GM23338 (cell line): Measurements from ENCODE around the gene ATP9B. TPM values are rescaled to one million over a fixed set of nuclear protein-coding genes. Genes with fewer than 3 reads are reported as not detected.

ENCODE experiments used
- ATAC-seq: fragments of 200-7000 bp; cut with Tn5 transposase; 3 replicates; pipeline ENCODE4 v1.9.1; 2020
- DNase-seq: peaks from one replicate; pipeline ENCODE4 v3.0.0-alpha.2; 2015; ENCODE audit warnings: low spot score
- H2AFZ ChIP-seq: fragments of 200-600 bp; sonication (generic); 2 replicates; pipeline ENCODE4 v1.8.0; 2016; ENCODE audit warnings: antibody characterized with exemption, mild to moderate bottlenecking, moderate library complexity
- H3F3A ChIP-seq: fragments of 200-600 bp; sonication (generic); replicated peaks from 2 replicates; pipeline ENCODE4 v1.8.0; 2017; ENCODE audit warnings: antibody characterized with exemption, mixed run types, low read depth
- H3K27ac ChIP-seq: fragments of 200-600 bp; sonication (generic); 2 replicates; pipeline ENCODE4 v1.6.1; 2016; ENCODE audit warnings: low read depth
- H3K27me3 ChIP-seq: fragments of 200-600 bp; sonication (generic); 2 replicates; pipeline ENCODE4 v1.8.0; 2016; ENCODE audit warnings: mild to moderate bottlenecking, mixed run types, moderate library complexity; ENCODE audit not compliant: insufficient read depth
- H3K36me3 ChIP-seq: fragments of 200-600 bp; sonication (generic); 2 replicates; pipeline ENCODE4 v1.8.0; 2016; ENCODE audit warnings: mild to moderate bottlenecking; ENCODE audit not compliant: insufficient read depth
- H3K4me1 ChIP-seq: fragments of 200-600 bp; sonication (generic); 2 replicates; pipeline ENCODE4 v1.8.0; 2016; ENCODE audit warnings: mild to moderate bottlenecking, moderate library complexity; ENCODE audit not compliant: insufficient read depth
- H3K4me2 ChIP-seq: fragments of 200-600 bp; sonication (generic); 2 replicates; pipeline ENCODE4 v1.7.1; 2017; ENCODE audit warnings: mixed run types
- H3K4me3 ChIP-seq: fragments of 200-600 bp; sonication (generic); 2 replicates; pipeline ENCODE4 v1.6.1; 2016; ENCODE audit warnings: mixed run types
- H3K79me2 ChIP-seq: fragments of 200-600 bp; sonication (generic); replicated peaks from 2 replicates; pipeline ENCODE4 v1.8.0; 2017; ENCODE audit warnings: mild to moderate bottlenecking; ENCODE audit not compliant: insufficient read depth
- H3K9me2 ChIP-seq: fragments of 200-600 bp; sonication (generic); 2 replicates; pipeline ENCODE4 v1.8.0; 2017; ENCODE audit not compliant: insufficient read depth
- H4K20me1 ChIP-seq: fragments of 200-600 bp; sonication (generic); replicated peaks from 2 replicates; pipeline ENCODE4 v1.8.0; 2017; ENCODE audit warnings: mild to moderate bottlenecking; ENCODE audit not compliant: insufficient read depth
- H3K27ac Mint-ChIP-seq: 2 replicates; pipeline ENCODE4 v1.8.0; 2020; ENCODE audit warnings: inconsistent platforms, mild to moderate bottlenecking, moderate library complexity, mixed read lengths
- H3K27me3 Mint-ChIP-seq: 3 replicates; pipeline ENCODE4 v1.8.0; 2022; ENCODE audit warnings: low read depth, mild to moderate bottlenecking, moderate library complexity, mixed read lengths, inconsistent platforms; ENCODE audit not compliant: insufficient read depth, poor library complexity
- H3K36me3 Mint-ChIP-seq: 3 replicates; pipeline ENCODE4 v1.8.0; 2021; ENCODE audit warnings: low read depth, mild to moderate bottlenecking, inconsistent platforms, moderate library complexity, mixed read lengths
- H3K4me1 Mint-ChIP-seq: 3 replicates; pipeline ENCODE4 v1.8.0; 2020; ENCODE audit warnings: mild to moderate bottlenecking, inconsistent platforms, mixed read lengths
- H3K4me3 Mint-ChIP-seq: 3 replicates; pipeline ENCODE4 v1.8.0; 2021; ENCODE audit warnings: moderate library complexity, mild to moderate bottlenecking, inconsistent platforms, mixed read lengths
- H3K9me3 Mint-ChIP-seq: 3 replicates; pipeline ENCODE4 v1.8.0; 2020; ENCODE audit warnings: moderate library complexity, mild to moderate bottlenecking, inconsistent platforms, mixed read lengths
- CREB1 ChIP-seq: fragments of 250-450 bp; sonication (Bioruptor Pico); IDR thresholded peaks from 2 replicates; pipeline ENCODE4 v1.5.0; 2020; ENCODE audit warnings: low read depth, mild to moderate bottlenecking, moderate library complexity
- CTCF ChIP-seq, 2 experiments: fragments of 200-600 bp in 1 of 2; sonication (generic) in 1 of 2; conservative IDR thresholded peaks; 2 replicates each; pipeline versions ENCODE4 v1.5.1 to v1.6.1; 2016 to 2017; ENCODE audit warnings: antibody characterized with exemption in 2 of 2, low read depth in 2 of 2, mild to moderate bottlenecking in 2 of 2, moderate library complexity in 1 of 2
- ETS1 ChIP-seq: IDR thresholded peaks from 2 replicates; pipeline ENCODE4 v1.6.1; 2016; ENCODE audit warnings: antibody characterized with exemption
- EZH2 ChIP-seq: fragments of 200-600 bp; sonication (generic); IDR thresholded peaks from one replicate; pipeline ENCODE4 v1.8.0; 2017; ENCODE audit warnings: antibody characterized with exemption, mild to moderate bottlenecking, low read depth; ENCODE audit not compliant: unreplicated experiment
- EZH2phosphoT487 ChIP-seq: fragments of 200-600 bp; sonication (generic); IDR thresholded peaks from one replicate; pipeline ENCODE4 v1.8.1; 2018; ENCODE audit warnings: antibody characterized with exemption; ENCODE audit not compliant: unreplicated experiment
- JUNB ChIP-seq: IDR thresholded peaks from one replicate; pipeline ENCODE4 v1.6.1; 2016; ENCODE audit warnings: antibody characterized with exemption; ENCODE audit not compliant: unreplicated experiment
- POLR2AphosphoS5 ChIP-seq: IDR thresholded peaks from 2 replicates; pipeline ENCODE4 v1.6.1; 2016; ENCODE audit warnings: antibody characterized with exemption, low read depth
- STAT1 ChIP-seq: IDR thresholded peaks from one replicate; pipeline ENCODE4 v1.6.1; 2016; ENCODE audit warnings: antibody characterized with exemption; ENCODE audit not compliant: unreplicated experiment
- ZNF114 ChIP-seq: fragments of 250-450 bp; sonication (Bioruptor Pico); IDR thresholded peaks from 2 replicates; pipeline ENCODE4 v1.5.0; 2020; ENCODE audit warnings: mild to moderate bottlenecking, moderate library complexity
- polyA plus RNA-seq: library from polyadenylated mRNA; unstranded; fragments of >200 nt; fragmentation: Nextera tagmentation; extraction: Ambion mirVana; gene quantifications from 2 replicates; pipeline ENCODE4 v1.2.1, GENCODE V29; 2016
- total RNA-seq: library from RNA; depleted of rRNA; stranded (reverse); fragments of >200 nt; shearing (Covaris generic); gene quantifications from 2 replicates; pipeline ENCODE4 v1.2.3, GENCODE V29; 2014
- TF ChIP-seq, protein P1 (sequence below): fragments of 250-450 bp; sonication (Bioruptor Pico); IDR thresholded peaks from 2 replicates; pipeline ENCODE4 v1.5.0; 2020; ENCODE audit warnings: mild to moderate bottlenecking, moderate library complexity
- TF ChIP-seq, protein P2 (sequence below): IDR thresholded peaks from one replicate; pipeline ENCODE4 v1.6.1; 2018; ENCODE audit warnings: antibody characterized with exemption; ENCODE audit not compliant: unreplicated experiment

The ATP9B gene
- total and polyA plus RNA-seq, 2 experiments from 2014 or later, result 14.2 to 25.6 TPM

DNA sequence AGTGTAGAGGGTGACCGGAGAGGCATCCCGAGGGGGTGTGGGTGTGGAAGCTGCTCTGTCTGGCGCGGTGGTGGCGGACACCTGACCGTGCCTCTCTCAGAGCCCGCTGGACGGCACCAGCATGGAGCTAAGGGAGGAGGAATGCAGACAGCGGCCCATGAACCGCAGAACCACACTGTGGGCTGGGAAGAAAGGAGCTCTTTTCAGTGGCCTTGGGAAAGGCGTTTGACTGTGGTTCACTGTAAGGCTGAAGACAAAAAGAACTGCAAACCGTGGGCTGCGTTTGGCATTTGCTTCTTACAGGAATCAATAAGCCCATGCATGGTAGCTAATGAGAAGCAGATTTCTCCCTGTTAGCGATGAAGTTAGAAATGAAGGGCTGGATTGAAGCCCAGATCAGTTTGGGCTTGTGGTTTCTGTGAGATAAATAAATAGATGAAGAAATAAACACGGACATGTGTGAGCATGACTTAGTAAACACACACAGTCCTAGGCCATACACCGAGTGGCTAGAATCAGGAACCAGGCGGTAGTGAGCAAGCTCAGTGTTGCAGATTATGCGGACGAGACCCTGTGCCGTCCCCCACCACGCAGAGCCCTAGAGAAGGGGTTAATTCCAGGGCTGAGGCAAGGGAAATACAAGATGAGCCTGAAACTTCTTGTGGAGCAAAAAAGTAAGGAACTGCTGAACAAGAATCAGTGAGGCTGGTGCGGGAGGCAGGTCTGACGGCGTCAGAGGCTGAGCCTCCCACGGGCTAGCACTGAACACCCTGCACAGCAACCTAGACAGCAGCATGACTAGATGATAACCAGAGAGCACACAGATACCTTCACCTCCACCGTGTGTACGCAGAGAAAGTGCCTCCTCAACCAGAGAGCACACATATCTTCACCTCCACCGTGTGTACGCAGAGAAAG, 297.2 kb downstream of the ATP9B start (continued):
- TF ChIP-seq CREB1 (no peak), EZH2phosphoT487 (no peak)
- TF ChIP-seq, protein P1, sequence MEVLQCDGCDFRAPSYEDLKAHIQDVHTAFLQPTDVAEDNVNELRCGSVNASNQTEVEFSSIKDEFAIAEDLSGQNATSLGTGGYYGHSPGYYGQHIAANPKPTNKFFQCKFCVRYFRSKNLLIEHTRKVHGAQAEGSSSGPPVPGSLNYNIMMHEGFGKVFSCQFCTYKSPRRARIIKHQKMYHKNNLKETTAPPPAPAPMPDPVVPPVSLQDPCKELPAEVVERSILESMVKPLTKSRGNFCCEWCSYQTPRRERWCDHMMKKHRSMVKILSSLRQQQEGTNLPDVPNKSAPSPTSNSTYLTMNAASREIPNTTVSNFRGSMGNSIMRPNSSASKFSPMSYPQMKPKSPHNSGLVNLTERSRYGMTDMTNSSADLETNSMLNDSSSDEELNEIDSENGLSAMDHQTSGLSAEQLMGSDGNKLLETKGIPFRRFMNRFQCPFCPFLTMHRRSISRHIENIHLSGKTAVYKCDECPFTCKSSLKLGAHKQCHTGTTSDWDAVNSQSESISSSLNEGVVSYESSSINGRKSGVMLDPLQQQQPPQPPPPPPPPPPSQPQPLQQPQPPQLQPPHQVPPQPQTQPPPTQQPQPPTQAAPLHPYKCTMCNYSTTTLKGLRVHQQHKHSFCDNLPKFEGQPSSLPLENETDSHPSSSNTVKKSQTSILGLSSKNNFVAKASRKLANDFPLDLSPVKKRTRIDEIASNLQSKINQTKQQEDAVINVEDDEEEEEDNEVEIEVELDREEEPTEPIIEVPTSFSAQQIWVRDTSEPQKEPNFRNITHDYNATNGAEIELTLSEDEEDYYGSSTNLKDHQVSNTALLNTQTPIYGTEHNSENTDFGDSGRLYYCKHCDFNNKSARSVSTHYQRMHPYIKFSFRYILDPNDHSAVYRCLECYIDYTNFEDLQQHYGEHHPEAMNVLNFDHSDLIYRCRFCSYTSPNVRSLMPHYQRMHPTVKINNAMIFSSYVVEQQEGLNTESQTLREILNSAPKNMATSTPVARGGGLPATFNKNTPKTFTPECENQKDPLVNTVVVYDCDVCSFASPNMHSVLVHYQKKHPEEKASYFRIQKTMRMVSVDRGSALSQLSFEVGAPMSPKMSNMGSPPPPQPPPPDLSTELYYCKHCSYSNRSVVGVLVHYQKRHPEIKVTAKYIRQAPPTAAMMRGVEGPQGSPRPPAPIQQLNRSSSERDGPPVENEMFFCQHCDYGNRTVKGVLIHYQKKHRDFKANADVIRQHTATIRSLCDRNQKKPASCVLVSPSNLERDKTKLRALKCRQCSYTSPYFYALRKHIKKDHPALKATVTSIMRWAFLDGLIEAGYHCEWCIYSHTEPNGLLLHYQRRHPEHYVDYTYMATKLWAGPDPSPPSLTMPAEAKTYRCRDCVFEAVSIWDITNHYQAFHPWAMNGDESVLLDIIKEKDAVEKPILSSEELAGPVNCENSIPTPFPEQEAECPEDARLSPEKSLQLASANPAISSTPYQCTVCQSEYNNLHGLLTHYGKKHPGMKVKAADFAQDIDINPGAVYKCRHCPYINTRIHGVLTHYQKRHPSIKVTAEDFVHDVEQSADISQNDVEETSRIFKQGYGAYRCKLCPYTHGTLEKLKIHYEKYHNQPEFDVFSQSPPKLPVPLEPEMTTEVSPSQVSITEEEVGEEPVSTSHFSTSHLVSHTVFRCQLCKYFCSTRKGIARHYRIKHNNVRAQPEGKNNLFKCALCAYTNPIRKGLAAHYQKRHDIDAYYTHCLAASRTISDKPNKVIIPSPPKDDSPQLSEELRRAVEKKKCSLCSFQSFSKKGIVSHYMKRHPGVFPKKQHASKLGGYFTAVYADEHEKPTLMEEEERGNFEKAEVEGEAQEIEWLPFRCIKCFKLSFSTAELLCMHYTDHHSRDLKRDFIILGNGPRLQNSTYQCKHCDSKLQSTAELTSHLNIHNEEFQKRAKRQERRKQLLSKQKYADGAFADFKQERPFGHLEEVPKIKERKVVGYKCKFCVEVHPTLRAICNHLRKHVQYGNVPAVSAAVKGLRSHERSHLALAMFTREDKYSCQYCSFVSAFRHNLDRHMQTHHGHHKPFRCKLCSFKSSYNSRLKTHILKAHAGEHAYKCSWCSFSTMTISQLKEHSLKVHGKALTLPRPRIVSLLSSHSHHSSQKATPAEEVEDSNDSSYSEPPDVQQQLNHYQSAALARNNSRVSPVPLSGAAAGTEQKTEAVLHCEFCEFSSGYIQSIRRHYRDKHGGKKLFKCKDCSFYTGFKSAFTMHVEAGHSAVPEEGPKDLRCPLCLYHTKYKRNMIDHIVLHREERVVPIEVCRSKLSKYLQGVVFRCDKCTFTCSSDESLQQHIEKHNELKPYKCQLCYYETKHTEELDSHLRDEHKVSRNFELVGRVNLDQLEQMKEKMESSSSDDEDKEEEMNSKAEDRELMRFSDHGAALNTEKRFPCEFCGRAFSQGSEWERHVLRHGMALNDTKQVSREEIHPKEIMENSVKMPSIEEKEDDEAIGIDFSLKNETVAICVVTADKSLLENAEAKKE (CRISPR knock-in tag), result no peak

DNA sequence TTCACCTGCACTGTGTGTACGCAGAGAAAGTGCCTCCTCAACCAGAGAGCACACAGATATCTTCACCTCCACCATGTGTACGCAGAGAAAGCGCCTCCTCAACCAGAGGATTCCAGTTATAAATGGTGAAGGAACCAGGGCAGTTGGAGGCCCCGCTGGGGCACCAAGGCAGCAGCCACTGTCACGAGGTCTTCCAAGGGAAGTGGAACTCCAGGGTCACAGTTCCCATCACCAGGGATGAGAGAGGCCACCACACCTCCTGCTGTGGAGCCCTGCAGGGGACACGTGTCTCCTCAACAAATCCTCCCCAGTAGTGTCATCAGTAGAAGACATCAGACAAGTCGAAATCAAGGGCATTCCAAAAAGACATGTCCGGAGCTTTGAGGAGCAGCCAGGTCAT, 298.3 kb downstream of the ATP9B start:
- no peaks in the 10 kb centered on the region for H3F3A ChIP-seq
- H3K4me3 ChIP-seq, result no peak overlapping the region
- no peak overlapping the region for H3K27ac ChIP-seq
- H3K79me2 ChIP-seq, result no peaks in the 10 kb centered on the region
- no peak overlapping the region for H2AFZ ChIP-seq
- no peak overlapping the region for H3K27ac Mint-ChIP-seq
- no peak overlapping the region for H3K4me3 Mint-ChIP-seq
- no peaks in the 10 kb centered on the region for H4K20me1 ChIP-seq
- H3K27me3 Mint-ChIP-seq, result peaks cover 7% of the 10 kb centered on the region
- H3K9me2 ChIP-seq, result no peaks in the 10 kb centered on the region
- no peak for DNase-seq
- H3K27me3 ChIP-seq, result no peaks in the 10 kb centered on the region
- H3K36me3 ChIP-seq, result no peaks in the 10 kb centered on the region
- peaks cover 13% of the 10 kb centered on the region for H3K36me3 Mint-ChIP-seq
- peaks cover under 1% of the 10 kb centered on the region; the same call in 1 of the 3 replicates for H3K4me1 Mint-ChIP-seq
- no peak overlapping the region for H3K4me2 ChIP-seq
- no peaks in the 10 kb centered on the region for H3K9me3 Mint-ChIP-seq
- ATAC-seq, result no peak
- H3K4me1 ChIP-seq, result peaks cover 2% of the 10 kb centered on the region; the same call in 1 of the 2 replicates
- TF ChIP-seq CTCF (conservative IDR thresholded peaks at IDR 0.05; ENCODE audit: low read depth in 2 of 2), result no peak
- TF ChIP-seq, protein P2, sequence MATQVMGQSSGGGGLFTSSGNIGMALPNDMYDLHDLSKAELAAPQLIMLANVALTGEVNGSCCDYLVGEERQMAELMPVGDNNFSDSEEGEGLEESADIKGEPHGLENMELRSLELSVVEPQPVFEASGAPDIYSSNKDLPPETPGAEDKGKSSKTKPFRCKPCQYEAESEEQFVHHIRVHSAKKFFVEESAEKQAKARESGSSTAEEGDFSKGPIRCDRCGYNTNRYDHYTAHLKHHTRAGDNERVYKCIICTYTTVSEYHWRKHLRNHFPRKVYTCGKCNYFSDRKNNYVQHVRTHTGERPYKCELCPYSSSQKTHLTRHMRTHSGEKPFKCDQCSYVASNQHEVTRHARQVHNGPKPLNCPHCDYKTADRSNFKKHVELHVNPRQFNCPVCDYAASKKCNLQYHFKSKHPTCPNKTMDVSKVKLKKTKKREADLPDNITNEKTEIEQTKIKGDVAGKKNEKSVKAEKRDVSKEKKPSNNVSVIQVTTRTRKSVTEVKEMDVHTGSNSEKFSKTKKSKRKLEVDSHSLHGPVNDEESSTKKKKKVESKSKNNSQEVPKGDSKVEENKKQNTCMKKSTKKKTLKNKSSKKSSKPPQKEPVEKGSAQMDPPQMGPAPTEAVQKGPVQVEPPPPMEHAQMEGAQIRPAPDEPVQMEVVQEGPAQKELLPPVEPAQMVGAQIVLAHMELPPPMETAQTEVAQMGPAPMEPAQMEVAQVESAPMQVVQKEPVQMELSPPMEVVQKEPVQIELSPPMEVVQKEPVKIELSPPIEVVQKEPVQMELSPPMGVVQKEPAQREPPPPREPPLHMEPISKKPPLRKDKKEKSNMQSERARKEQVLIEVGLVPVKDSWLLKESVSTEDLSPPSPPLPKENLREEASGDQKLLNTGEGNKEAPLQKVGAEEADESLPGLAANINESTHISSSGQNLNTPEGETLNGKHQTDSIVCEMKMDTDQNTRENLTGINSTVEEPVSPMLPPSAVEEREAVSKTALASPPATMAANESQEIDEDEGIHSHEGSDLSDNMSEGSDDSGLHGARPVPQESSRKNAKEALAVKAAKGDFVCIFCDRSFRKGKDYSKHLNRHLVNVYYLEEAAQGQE, result no peak
- TF ChIP-seq JUNB, result no peak
- TF ChIP-seq STAT1, result no peak
- TF ChIP-seq EZH2phosphoT487, result no peak
- no peak for TF ChIP-seq ZNF114 (CRISPR knock-in tag)
- TF ChIP-seq CREB1, result no peak
- TF ChIP-seq POLR2AphosphoS5, result no peak
- no peak for TF ChIP-seq ETS1
- no peak for TF ChIP-seq EZH2
